ENCODE data around the gene LCN12. TPM values are rescaled to one million over a fixed set of nuclear protein-coding genes. Genes with fewer than 3 reads are reported as not detected.

Gene LCN12
- total RNA-seq, 1 experiment from 2014 or later: 2.1 TPM

GRCh38 chr9:136920069-136920468, 32.0 kb upstream of the LCN12 start:
- Mint-ChIP-seq H3K27ac (peak overlapping the region in 1 of 3 experiments; percentile 44; a peak in 1 of 7 replicates), H3K9me3 (no peaks in the 10 kb centered on the region), H3K36me3 (ENCODE audit: insufficient read depth in 1 of 3, low read depth in 3 of 3) (peaks cover 42 to 74% (median 70%) of the 10 kb centered on the region in 3 experiments; a peak in 6 of 7 replicates), H3K4me3 (no peak overlapping the region), H3K4me1 (no peaks in the 10 kb centered on the region), H3K27me3 (ENCODE audit: low read depth) (no peaks in the 10 kb centered on the region)
- Histone ChIP-seq H3K27me3 (ENCODE audit: insufficient read depth, low read length) (no peaks in the 10 kb centered on the region), H3K9me3 (ENCODE audit: control insufficient read depth, low read depth, low read length) (no peaks in the 10 kb centered on the region), H3K27ac (ENCODE audit: insufficient read length, low read depth, low read length) (no peak overlapping the region), H3K14ac (ENCODE audit: insufficient read depth, low read length) (no peak overlapping the region), H2BK20ac (ENCODE audit: low read depth, low read length, poor library complexity, severe bottlenecking) (no peak overlapping the region), H3K4me1 (ENCODE audit: insufficient read depth, low read length) (no peaks in the 10 kb centered on the region), H2BK15ac (ENCODE audit: low read depth, low read length) (no peak overlapping the region), H3K18ac (ENCODE audit: insufficient read length, low read depth, low read length) (no peak overlapping the region), H3K23me2 (ENCODE audit: insufficient read length, low read depth, low read length, poor library complexity, severe bottlenecking) (no peaks in the 10 kb centered on the region), H2BK12ac (ENCODE audit: insufficient read length, low read depth, low read length) (no peak overlapping the region), H4K20me1 (ENCODE audit: control insufficient read depth, insufficient read depth, insufficient read length) (no peaks in the 10 kb centered on the region), H3K4me2 (ENCODE audit: insufficient read depth, insufficient read length, low read length) (no peak overlapping the region), H2BK5ac (ENCODE audit: insufficient read length, low read length) (no peak overlapping the region), H4K91ac (ENCODE audit: insufficient read length, low read depth, low read length) (no peak overlapping the region), H3K79me1 (ENCODE audit: insufficient read depth, low read depth, low read length, poor library complexity, severe bottlenecking) (no peaks in the 10 kb centered on the region), H4K5ac (ENCODE audit: insufficient read length, low read depth, low read length) (no peak overlapping the region), H3K23ac (ENCODE audit: insufficient read length, low read depth, low read length) (no peak overlapping the region), H4K8ac (replicated peaks; ENCODE audit: insufficient read length, low read depth, low read length) (no peak overlapping the region), H3K79me2 (ENCODE audit: insufficient read depth, low read length) (no peaks in the 10 kb centered on the region), H3T11ph (ENCODE audit: low read length) (no peak overlapping the region), H3K9ac (ENCODE audit: extremely low read depth, insufficient read length, low read length) (no peak overlapping the region), H3K56ac (ENCODE audit: insufficient read length, low read depth, low read length) (no peak overlapping the region), H2AK5ac (ENCODE audit: insufficient read length, low read length) (no peak overlapping the region), H2BK120ac (ENCODE audit: low read depth, low read length, poor library complexity, severe bottlenecking) (no peak overlapping the region), H3K4ac (ENCODE audit: low read depth, low read length) (no peak overlapping the region), H2AFZ (ENCODE audit: low read length) (no peak overlapping the region)
- TF ChIP-seq CTCF (conservative IDR thresholded peaks at IDR 0.05): no peak
- WGBS (ENCODE audit: extremely low coverage, insufficient read length, low lambda C conversion rate): no CpG with 5 or more reads among the region's 15 CpGs
- peak; percentile 20 for DNase-seq
